ENCODE results near the gene C1QTNF6. TPM values are rescaled to one million over a fixed set of nuclear protein-coding genes. Genes with fewer than 3 reads are reported as not detected.

C1QTNF6 gene
- total RNA-seq, 1 donor from 2014 or later, result 5.3 TPM

DNA sequence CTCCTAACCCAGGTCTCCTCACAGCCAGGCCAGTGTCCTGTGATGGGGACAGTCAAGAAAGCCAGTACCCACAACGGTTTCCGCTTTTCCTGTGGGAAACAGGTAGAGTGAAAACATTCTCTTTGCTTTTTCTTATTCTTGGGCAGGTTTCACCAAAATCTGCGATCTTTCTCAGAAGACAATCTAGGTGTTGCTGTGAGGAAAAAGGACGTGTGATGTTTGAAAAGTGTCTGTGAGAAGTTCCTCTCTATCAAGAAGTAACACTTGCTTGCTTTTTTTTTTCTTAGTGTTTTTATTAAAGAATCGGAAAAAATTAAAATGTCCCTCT, 29.1 kb downstream of the C1QTNF6 start:
- TF ChIP-seq, protein P1, sequence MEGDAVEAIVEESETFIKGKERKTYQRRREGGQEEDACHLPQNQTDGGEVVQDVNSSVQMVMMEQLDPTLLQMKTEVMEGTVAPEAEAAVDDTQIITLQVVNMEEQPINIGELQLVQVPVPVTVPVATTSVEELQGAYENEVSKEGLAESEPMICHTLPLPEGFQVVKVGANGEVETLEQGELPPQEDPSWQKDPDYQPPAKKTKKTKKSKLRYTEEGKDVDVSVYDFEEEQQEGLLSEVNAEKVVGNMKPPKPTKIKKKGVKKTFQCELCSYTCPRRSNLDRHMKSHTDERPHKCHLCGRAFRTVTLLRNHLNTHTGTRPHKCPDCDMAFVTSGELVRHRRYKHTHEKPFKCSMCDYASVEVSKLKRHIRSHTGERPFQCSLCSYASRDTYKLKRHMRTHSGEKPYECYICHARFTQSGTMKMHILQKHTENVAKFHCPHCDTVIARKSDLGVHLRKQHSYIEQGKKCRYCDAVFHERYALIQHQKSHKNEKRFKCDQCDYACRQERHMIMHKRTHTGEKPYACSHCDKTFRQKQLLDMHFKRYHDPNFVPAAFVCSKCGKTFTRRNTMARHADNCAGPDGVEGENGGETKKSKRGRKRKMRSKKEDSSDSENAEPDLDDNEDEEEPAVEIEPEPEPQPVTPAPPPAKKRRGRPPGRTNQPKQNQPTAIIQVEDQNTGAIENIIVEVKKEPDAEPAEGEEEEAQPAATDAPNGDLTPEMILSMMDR (IDR thresholded peaks at IDR 0.05), result no peak
- ATAC-seq, result no peak
- H3K27ac ChIP-seq, result no peak overlapping the region
- no peaks in the 10 kb centered on the region for H3K4me1 ChIP-seq
- H3K27me3 ChIP-seq (ENCODE audit: low read depth), result no peaks in the 10 kb centered on the region
- H3K9me3 ChIP-seq, result no peaks in the 10 kb centered on the region
- no peaks in the 10 kb centered on the region for H3K36me3 ChIP-seq
- intact Hi-C loops (cut with DNase I), result no loop called here
- H3K4me3 ChIP-seq, result no peak overlapping the region
- no peak for DNase-seq

DNA sequence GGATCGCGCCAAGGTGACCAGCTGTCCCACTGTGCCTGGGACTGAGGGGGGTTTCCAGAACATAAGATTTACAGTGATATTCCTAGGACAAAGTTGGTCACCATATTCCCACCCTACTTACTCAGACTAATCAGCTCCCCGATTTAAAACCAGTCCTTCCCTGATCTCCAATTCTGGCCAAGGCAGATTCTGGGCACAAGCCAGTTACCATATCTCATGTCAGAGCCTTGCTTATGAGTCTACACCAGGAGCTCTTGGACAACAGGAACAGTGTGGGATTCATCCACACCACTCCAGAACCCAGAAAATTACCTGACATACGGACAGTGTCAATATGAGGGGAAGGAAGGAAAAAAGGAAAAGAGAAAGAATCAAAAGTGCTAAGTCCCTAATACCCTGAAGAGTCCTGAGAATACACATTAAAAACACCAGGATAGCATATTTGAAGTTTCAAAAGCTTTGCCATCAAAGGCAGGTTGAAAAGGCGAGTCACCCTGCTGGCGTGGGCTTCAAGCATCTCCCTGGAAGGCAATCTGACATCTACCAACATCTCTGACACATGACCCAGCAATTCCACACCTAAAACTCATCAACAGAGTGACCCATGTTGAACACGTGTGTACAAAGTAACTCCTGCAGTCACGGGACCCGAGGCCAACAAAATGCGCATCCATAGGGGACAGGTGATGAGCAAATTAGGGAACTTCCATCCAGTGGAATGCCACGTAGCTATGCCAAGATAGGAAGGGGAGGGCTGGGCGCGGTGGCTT, 30.3 kb downstream of the C1QTNF6 start:
- no peaks in the 10 kb centered on the region for H3K27me3 ChIP-seq (ENCODE audit: low read depth)
- H3K36me3 ChIP-seq, result no peaks in the 10 kb centered on the region
- H3K4me1 ChIP-seq, result no peaks in the 10 kb centered on the region
- H3K4me3 ChIP-seq, result no peak overlapping the region
- intact Hi-C loops (cut with DNase I), result no loop called here
- ATAC-seq (no peak), DNase-seq (no peak)
- TF ChIP-seq, protein P1 (IDR thresholded peaks at IDR 0.05), result no peak
- no peak overlapping the region for H3K27ac ChIP-seq
- no peaks in the 10 kb centered on the region for H3K9me3 ChIP-seq

DNA sequence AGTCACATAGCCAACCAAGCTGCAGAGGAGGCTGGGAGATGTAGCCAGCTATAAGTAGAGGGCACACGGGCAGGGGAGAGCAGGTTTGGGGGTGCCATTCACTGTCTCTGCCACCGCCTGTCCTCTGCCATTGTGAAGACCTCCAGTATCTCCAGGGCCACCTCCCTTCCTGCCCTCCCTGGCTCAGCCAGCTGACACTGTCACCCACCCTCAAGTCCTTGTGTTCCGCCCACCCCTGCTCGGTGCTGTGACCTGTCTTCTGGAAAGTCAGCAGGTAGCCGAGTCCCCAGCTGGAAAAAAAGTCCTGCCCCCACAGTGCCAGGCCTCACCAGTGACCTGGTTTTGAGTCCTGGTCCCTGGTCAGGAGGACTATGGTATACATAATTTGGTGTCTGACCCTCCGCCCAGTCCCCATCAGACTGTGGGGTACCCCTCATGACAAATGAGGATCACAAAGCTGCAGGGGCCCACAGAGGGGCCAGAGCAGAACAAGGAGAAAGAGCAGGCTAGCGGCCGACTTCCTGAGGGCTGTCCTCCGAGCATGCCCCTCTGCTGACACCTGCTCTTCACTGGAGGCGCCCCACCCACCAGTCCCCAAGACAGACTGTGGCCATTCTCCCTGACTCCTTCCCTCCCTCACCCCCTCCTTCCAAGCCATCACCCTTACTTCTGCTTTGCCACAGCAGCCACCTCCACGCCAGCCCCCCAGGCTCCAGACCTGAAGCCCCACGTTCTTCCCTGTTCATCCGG, 31.2 kb downstream of the C1QTNF6 start:
- TF ChIP-seq, protein P1 (IDR thresholded peaks at IDR 0.05), result no peak
- DNase-seq (no peak), ATAC-seq (no peak)
- H3K27ac ChIP-seq, result no peak overlapping the region
- H3K36me3 ChIP-seq, result no peaks in the 10 kb centered on the region
- H3K9me3 ChIP-seq, result no peaks in the 10 kb centered on the region
- no peak overlapping the region for H3K4me3 ChIP-seq
- no peaks in the 10 kb centered on the region for H3K4me1 ChIP-seq
- intact Hi-C loops (cut with DNase I), result no loop called here
- no peaks in the 10 kb centered on the region for H3K27me3 ChIP-seq (ENCODE audit: low read depth)

DNA sequence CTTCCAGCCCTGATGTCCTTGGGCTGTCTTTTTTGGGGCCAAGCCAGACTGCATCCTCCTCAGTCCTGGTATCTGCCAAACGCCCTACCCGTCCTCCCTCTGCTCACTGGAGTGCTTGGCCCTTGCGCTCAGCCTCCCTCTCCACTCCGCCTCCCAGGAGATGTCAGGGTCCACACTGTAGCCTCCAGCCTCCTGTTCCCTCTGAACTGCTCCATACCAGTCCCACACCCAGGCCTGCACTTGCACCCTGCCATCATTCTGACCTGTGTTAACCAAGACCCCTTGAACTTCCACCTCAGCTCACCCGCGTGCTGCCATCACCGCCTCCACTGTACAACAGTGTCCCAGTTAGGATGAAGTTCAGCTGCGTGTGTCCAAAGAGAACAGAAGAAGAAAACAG, 32.1 kb downstream of the C1QTNF6 start:
- H3K36me3 ChIP-seq, result no peaks in the 10 kb centered on the region
- ATAC-seq (peak in 1 of 2 donors; percentile 7), DNase-seq (no peak)
- H3K27me3 ChIP-seq (ENCODE audit: low read depth), result no peaks in the 10 kb centered on the region
- H3K4me3 ChIP-seq, result no peak overlapping the region
- no peaks in the 10 kb centered on the region for H3K4me1 ChIP-seq
- no peaks in the 10 kb centered on the region for H3K9me3 ChIP-seq
- TF ChIP-seq, protein P1 (IDR thresholded peaks at IDR 0.05), result no peak
- intact Hi-C loops (cut with DNase I), result no loop called here
- H3K27ac ChIP-seq, result no peak overlapping the region

DNA sequence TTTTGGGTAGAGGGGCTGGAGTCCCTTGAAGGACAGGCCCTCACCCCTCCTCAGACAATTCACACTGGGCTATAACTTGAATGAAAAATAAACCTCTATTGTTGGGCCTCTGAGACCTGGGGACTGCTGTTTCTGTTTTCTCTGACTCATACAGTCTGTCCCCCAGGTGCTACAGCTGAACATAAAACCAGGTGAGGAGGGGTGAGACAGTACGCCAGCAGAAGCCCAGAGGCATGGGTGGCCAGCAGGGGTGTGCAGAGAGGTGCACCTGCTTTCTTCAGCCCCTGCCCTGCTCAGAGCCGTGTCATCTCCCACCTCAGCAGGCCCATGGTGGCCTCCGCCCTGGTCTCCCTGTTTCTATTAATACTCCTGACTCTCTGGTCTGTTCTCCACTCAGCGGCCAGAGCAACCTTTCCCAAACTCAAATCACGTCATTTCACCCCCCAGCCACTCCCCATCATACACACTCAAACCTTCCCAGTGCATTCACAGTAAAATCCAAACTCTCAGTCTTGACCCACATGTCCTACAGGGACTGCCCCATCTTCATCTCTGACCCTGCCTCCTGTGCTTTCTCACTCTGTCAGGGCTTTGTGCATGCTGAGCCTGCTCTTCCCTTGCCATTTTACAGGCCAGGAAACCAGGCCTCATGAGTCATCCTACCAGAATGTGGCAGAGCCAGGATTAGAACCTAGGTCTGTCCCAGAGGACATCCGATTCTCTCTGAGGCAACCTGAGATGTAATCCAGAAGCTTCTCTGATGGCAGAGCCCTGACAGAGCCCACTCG, 32.9 kb downstream of the C1QTNF6 start:
- no peaks in the 10 kb centered on the region for H3K36me3 ChIP-seq
- no peak for DNase-seq
- no peak overlapping the region for H3K27ac ChIP-seq
- no peaks in the 10 kb centered on the region for H3K9me3 ChIP-seq
- intact Hi-C loops (cut with DNase I), result no loop called here
- H3K4me1 ChIP-seq, result no peaks in the 10 kb centered on the region
- H3K4me3 ChIP-seq, result no peak overlapping the region
- H3K27me3 ChIP-seq (ENCODE audit: low read depth), result no peaks in the 10 kb centered on the region
- no peak for ATAC-seq
- TF ChIP-seq, protein P1 (IDR thresholded peaks at IDR 0.05), result no peak

Data from lower lobe of right lung (tissue), 2 donors.